IPS DF 4.7 (cell line): ENCODE measurements around the gene TMEM181.

Source experiments
- DNase-seq: peaks from one replicate; pipeline ENCODE4 v3.0.0-alpha.2; 2013; ENCODE audit warnings: low spot score; ENCODE audit errors: extremely low read depth

TMEM181 gene

DNA sequence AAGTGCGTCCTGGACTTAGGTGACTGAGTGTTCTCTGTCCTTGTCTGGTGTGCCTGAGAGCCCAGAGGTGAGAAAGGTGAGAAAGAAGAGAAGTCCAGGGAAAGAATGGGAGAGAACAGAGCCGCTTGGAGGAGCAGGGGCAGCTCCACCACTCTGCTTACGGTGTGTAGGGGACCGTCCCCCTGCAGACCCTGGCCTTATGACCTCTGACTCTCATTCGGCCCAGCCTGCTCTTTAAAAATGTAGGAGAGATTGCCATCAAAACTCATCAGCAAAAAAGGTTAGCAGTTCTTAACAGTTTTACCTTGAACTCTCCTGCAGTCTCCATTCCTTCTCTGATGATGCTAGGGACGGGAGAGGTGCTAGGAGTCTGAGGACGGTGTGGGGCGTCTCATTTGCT is 2.0 kb downstream of the TMEM181 start:
- DNase-seq: no peak

DNA sequence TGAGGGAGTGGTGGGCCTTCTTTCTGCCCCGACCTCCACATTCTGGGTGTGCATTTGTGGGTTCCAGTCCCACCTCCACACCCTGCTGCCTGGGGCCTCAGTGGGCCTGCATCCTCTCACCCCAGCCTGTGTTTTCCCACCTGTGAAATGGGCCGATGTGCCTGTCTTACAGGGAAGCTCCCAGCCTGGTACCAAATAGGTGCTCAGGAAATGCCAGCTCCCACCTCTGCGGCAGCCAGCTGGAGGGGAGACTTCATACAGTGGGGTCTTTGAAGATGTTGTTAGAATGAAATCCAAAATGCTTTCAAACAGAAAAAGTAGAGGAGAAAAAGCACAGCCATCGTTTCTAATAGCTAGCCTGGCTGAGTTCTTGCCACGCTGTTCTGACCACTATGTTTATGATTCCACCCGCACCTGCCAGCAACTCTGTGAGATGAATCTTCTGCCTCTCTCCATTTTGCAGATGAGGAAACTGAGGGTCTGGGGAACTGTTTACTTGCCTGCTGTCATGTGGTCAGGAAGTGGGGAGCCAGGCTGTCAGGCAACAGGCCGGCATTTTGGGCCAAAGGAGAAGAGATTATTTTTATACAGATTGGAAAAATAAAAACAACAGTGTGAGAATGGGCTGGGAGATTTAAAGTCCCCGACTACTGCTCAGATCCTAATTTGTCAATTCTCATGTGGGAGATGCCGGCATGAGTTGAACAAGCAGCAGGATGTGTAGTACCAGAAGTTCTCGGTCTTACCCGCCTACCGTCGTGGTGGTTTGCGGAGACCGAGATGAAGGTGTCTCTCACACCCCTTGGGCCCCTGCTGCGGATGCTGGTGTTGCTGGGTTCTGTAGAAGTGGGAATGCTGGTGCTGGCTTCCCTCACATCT is 4.6 kb downstream of the TMEM181 start:
- DNase-seq: no peak

DNA sequence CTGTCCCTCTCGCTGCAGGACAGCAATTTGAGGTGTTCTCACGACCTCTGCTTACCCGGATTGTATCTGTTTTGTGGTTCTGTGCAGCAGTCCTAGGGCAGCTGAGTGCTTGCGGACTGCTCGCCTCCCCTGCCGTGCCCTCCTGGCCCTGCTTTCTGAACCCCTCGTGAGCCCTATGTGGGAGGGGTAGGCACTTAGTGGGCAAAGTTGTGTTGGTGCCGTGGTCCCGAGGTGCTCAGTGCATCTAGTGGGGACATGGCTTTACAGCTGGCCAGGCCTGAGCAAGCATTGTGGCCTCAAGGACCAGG is 5.2 kb downstream of the TMEM181 start:
- no peak for DNase-seq

DNA sequence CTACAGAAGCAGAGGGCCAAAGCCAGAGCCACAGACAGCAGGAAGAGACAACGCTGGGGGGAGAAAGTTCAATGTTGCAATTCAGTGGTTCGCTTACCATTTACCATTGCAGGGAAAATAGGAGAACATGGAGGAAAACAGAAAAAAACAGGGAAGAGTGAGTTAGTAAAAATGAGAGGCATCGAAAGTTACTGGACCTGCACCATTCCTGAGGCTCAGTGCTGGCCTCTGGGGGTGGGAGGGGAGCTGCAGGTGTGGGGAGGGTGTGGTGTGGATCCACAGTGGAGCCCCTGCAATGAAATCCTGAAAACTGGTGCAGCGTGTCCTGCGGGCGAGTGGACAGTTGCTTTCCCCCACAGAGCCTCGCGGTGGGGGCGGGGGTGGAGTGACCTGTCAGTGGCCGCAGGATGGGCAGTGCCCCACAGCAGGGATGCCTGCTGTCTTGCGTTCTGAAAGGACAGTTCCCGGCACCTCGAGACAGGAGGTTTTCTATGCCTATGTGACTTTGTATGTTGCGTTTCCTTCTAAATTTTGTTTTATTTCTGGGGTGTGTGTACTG is 5.7 kb downstream of the TMEM181 start:
- DNase-seq: no peak

DNA sequence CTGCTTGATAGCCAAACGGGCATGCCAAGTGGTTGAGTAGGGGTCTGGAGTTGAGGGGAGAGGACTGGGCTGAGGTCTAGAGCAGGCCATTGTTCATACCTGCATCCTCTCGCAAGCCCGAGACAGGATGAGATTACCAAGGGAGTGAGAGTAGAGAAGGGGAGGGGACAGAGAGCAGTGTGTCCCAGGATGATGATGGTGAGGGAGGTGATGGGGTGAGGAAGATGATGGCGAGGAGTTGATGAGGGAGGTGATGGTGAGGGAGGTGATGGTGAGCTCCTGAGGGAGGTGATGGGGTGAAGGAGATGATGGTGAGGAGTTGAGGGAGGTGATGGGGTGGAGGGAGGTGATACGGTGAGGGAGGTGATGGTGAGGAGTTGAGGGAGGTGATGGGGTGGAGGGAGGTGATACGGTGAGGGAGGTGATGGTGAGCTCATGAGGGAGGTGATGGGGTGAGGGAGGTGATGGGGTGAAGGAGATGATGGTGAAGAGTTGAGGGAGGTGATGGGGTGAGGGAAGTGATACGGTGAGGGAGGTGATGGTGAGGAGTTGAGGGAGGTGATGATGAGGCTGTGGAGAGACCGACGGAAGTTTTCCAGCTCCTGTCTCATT is 6.4 kb downstream of the TMEM181 start:
- DNase-seq: no peak

DNA sequence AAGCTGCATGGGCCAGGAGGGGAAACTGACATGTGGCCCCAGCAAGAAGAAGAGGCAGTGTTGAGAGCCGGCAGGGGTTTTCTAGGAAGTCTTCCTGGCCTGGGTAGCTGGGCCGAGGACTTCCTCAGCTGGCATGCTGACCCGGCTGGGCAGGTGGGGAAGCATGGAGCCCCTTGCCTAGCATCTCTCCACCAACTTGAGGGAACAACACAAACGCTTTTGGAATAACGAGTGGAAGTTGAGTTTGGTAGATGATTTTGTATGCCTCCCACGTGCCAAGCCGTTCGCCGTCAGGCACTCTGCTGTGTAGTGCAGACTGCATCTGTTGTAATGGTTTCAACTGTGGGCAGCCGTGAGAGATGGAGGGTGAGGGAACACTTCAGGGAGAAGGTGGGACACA is 7.3 kb downstream of the TMEM181 start:
- no peak for DNase-seq

DNA sequence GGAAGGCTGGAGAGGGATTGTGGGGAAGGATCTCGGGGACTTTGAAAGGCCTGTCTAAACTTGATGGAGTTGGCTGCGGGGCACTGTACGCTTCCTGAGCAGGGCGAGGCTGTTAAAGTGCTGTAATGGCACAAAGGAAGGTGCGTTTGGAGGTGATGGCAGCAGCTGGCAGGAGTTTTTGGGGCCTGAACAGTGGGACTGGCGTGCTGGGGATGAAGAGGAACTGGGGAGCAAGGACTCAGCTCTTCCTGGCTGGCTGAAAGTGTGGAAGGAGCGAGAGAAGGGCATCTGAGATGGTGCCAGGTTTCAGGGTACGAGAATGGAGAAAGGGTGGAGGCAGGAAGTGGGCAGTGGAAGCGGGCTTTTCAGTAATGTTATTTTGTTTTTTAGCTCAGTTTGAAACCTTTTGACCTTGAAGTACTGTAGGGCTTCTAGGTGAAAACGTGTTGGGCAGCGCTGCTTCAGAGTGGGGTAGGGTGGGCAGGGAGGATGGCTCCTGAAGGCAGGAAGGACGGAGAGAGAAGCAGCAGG is 8.0 kb downstream of the TMEM181 start:
- DNase-seq: no peak

DNA sequence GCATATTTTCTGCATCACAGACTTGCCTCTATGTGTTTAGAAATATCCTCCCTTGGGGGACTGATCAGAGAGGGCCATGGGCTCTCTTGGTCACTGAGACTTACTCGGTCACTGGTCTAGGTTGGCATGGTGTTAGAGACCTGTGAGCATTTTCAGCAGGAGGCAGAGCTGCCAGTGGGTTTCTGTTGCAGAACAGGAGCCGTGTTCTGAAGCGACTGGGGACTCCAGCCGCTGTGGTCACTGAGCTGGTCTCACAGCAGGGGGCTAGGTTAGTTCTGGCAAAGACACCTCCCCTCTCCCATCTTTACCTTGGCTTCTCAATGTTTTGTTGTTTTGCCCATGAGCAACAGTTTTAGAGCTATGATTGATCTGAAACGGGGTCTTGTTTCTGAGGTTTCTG is 8.7 kb downstream of the TMEM181 start:
- DNase-seq: no peak

DNA sequence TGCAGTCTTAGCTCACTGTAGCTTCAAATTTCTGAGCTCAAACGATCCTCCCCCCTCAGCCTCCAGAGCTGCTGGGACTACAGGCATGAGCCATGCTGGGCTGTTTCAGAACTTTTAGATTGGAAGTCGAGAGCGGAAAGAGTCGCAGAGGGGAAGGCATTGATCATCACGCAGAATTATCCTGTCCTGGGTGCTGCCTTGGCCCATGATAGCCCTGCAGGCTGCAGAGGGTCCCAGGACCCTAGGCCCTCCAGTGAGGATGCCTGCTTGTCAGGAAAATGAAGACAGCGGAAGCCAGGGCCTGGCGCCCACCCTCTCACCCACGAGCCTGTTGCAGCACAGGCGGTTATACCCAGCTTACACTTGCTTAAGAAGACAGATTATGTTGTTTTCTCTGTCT is 9.1 kb downstream of the TMEM181 start:
- DNase-seq: no peak

DNA sequence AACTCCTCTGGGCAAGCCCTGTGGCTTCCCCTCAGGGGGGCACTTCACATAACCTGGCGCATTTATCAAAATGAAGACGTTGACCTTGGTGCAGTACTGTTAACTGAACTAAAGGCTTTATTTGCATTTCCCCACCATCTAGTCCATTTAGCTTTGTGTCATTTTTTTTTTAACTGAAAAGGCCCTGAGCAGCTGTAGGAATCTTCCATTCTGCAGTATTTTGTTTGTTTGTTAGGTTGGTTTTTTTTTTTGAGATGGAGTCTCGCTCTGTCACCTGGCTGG is 10.7 kb downstream of the TMEM181 start:
- DNase-seq: no peak

DNA sequence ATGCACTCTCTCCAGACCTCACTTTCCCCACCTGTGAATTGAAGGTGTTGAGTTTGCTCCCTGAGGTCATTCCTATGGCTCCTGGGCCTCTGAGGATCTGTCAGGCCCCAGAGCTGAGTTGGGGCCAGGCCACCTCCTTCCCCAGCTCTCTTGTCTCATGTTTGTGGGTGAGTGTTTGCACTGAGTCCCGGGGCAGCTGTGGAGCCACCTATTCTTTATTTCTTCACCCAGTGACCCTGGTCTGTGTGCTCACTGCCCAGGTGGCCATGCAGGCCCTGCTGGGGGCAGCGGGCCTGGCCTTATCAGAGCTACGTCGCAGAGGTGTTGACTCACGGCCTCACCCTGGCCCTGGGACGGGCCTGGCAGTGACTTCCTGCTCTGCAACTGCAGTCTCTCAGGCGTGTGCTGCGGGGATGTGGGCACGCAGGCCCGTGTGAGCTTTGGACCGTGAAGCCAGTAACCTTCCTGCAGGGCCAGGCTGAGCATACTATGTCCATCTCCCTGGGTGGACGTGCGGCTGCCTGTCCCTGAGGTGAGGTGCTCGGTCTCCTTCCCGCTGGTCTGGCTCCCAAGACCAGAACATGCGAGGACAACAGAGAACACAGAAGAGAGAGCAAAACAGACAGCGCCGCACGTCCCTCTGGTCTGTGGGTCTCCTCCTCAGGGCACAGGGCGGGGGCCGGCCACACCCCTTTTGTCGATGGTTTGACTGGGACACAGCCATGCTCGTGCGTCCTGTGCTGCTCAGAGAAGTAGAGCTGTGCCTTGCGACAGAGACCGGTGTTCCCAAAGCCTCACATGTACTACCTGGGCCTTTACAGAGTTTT is 12.1 kb downstream of the TMEM181 start:
- no peak for DNase-seq

DNA sequence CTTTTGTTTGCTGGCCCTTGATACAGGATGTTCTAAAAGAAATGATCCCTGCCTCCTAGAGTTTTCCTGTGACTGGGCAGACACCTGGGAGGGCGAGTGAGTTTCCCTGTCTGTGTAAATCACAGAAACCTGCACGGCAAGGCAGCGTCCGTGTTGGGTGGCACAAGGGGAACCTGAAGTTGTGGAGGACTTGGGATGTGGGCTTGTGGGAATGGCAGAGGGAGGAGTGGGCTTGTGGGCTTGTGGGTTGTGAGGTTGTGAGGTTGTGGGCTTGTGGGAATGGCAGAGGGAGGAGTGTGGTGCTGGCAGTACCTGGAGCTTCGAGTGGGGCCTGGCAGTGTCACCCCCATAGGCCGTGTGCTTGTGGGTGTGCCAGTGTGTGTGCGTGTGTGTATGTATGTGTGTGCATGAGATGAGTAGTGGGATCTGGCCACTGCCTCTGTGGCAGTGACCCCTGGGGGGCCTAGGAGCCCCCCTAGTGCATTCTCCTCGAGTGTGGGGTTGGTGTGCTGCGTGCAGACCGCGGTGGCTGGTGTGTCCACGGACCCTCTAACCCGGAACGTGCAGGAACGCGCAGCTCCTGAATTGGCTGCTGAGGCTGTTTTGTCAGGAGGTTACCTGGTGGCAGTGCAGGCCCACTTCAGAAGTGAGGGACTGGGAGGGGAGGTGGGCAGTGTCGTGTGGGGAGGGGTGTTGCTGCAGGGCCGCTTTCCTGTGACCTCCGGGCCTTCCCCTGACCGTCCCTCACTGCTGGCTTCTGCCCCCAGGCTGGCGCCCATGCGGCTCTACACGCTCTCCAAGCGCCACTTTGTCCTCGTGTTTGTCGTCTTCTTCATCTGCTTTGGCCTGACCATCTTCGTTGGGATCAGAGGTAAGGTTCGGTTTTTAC is 13.0 kb downstream of the TMEM181 start:
- no peak for DNase-seq

DNA sequence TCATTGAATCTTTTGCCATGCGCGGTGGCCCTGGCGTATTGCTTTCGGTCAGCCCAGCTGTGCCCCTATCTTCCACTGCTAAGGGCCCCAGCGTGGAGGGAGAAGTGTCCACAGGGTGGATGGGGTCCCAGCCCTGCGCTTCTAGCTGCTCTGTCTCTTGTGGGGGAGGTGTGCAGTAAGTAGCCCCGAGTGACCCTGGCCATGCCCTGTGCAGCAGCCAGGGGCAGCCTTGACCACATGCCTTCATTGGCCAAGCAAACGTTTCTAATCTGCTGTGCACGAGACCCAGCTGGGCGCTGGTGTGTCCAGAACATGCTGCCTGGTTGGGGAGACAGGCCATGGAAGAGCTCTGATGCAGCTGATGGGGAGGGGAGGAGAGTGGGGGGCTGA is 13.6 kb downstream of the TMEM181 start:
- no peak for DNase-seq

DNA sequence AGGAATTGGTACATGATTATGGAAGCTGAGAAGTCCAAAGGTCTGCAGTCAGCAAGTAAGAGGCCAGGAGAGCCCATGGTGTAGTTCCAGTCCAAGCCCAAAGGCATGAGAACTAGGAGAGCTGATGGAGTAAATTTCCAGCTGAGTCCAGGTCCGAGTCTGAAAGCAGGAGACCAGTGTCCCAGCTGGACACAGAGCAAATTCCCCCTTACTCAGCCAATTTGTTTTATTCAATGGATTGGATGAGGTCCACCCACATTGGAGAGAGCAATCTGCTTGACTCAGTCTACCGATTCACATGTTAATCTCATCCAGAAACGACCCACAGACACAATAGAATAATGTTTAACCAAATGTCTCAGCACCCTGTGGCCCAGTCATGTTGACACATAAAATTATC is 14.9 kb downstream of the TMEM181 start:
- DNase-seq: no peak

DNA sequence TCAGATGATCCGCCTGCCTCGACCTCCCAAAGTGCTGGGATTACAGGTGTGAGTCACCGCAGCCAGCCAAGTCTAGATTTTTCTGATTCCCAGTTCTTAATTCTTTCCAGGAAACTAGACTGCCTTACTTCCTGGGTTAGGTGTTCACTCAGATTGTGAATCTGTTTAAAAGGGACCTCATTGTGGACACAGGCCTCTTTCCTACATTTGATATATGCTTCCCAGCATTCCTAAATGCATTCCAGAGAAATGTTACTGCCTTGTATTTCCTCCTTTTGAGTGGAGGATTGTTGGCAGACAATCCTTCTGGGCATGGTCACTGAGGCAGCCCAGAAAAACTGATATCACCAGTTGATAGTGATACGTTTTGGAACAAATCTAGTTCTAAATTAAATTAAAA is 15.7 kb downstream of the TMEM181 start:
- no peak for DNase-seq

DNA sequence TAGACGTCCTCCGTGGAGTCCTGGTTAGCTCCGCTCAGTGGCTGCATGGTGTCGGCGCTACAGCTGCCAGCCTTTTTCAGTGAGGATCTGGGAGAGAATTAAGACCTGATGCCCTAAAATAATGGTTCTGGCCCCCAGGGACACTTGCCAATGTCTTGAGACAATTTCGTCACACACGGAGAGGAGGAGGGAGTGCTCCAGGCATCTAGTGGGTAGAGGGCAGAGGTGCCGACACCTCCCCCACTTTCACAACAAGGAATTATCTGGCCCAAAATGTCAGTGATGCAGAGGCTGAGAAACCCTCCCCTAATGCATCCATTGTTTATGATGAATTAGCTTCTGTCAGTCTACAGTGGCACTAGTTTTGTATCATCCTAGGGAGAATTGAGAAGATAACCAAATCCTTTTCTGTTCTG is 24.4 kb downstream of the TMEM181 start:
- no peak for DNase-seq

DNA sequence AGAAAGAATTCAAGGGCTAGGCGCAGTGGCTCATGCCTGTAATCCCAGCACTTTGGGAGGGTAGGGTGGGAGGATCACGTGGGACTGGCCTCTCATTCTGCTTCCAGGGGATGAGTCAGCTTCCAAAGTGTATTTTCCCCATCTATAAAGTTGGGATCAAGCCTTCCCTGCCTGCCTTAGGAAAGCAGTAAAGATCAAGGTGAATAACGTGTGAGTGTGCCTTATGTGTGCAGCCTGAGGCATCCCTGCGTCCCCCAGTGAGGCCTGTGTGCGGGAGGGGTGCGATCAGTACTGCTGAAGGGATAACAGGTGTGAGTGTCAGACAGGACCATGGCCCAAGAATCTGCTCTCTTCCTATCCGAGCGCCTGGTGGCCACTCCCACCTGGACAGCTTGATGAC is 26.8 kb downstream of the TMEM181 start:
- DNase-seq: no peak

DNA sequence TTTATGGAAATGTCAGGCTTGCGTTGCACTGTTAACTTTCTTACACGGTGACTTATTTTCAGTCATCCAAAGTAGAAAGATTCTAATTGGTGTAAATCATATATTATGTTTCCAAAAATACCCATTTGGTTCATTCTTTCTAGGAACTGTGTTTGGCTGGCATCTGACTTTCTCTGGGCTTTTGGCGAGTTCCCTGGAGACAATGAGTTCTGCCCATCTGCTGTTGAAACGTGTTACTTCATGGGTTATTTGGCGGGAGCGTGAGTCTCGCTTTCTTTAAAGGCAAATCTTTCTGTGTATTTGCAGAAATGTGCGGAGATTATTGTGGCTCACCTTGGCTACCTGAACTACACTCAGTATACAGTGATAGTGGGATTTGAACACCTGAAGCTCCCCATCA is 29.5 kb downstream of the TMEM181 start:
- no peak for DNase-seq

DNA sequence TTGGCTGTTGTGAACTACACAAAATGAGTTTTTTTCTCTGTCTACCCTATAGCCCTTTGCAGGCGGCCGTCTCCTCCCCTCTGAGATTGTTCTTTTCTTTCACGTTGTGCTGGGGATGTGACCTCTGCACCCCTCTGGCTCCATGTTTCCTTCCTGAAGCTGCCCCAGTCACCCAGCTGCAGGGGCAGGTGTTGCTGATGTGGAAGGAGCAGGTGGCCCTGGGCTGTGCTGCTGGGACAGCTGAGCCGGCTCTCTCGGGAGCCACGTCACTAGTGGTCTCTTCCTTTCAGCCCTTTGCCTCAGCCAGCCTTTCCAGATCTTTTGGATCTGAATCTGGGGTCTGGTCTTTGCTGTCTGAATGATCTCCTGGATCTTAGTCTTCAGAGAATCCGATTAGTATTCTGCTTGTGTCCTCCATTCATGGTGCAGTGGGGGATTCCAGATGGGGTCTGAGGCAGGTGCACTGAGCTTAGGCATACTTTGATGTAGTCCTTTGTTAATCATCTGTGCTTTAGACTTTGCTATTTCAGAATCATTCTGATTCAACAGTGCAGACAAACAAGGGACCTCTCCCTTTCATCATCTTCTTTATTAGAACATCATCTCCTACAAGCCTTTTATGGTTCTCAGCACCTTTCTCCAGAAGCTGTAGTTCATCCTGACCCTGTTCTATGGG is 31.4 kb downstream of the TMEM181 start:
- DNase-seq: no peak

DNA sequence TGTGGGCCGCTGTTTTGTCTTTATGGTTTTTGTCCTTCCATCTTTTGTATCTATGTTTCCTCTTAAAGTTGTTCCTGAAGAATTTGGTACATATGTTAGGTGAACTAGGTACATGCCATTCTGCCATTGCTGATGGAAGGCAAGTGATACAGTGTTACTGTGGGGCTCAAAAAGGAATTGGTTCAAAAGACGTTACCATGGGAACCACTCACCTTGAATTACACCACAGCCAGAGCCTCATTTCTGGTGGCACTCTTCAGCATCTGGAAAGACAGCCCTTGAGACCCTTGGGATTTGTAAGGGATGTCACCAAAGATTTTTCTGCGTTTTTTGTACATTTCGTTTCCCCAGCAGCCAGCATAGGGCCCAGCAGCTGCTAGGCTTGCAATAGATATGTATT is 31.9 kb downstream of the TMEM181 start:
- DNase-seq: no peak

DNA sequence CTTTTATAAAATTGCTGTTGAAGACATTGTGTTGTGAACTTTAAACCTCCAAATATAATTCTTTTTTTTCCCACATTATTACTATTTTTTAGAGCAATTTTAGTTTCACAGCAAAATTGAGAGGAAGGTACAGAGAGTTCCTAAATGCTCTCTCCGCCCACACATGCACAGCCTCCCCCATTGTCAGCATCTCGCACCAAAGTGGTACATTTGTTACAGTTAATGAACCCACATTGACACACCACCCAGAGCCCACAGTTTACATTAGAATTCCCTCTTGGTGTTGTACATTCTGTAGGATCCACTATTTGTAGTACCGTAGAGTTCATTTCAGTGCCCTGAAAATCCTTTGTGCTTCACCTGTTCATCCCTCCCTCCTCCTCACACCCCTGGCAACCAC is 33.8 kb downstream of the TMEM181 start:
- no peak for DNase-seq
